HG02870 (cell line): ENCODE measurements around the gene THRSP.
A peak's percentile ranks its signal among the peaks of the same experiment; 100 is the strongest.
"Not testable (repeated sequence)": the region's sequence is repeated elsewhere in the genome, so short reads cannot be mapped to it uniquely, and the experiment has no call there.

Experiments used
- ATAC-seq: cut with Tn5 transposase; IDR thresholded peaks from one replicate; pipeline ENCODE4 v1.9.1; 2021; ENCODE audit warnings: mild to moderate bottlenecking, moderate library complexity; ENCODE audit not compliant: unreplicated experiment

THRSP gene

GRCh38 chr11:78062671-78063070, 990 bp upstream of the THRSP start:
- ATAC-seq: no peak

- ATAC-seq: no peak
These were observed 1.5 kb downstream of the THRSP start for GRCh38 chr11:78065203-78065602.

- no peak for ATAC-seq
These were observed 2.8 kb downstream of the THRSP start for GRCh38 chr11:78066471-78066870.

GRCh38 chr11:78067704-78068103, 4.0 kb downstream of the THRSP start:
- no peak for ATAC-seq

- ATAC-seq: no peak
These were observed 5.8 kb downstream of the THRSP start for GRCh38 chr11:78069465-78069864.

GRCh38 chr11:78070621-78071020, 7.0 kb downstream of the THRSP start:
- ATAC-seq: no peak

- no peak for ATAC-seq
These were observed 8.1 kb downstream of the THRSP start for GRCh38 chr11:78071717-78072116.

GRCh38 chr11:78072455-78072854, 8.8 kb downstream of the THRSP start:
- ATAC-seq: no peak

GRCh38 chr11:78074756-78075155, 11.1 kb downstream of the THRSP start:
- no peak for ATAC-seq

- ATAC-seq: no peak
These were observed 13.2 kb downstream of the THRSP start for GRCh38 chr11:78076733-78077403.

- ATAC-seq: not testable (repeated sequence)
These were observed 13.9 kb downstream of the THRSP start for GRCh38 chr11:78077592-78077991.

GRCh38 chr11:78078218-78079167, 14.8 kb downstream of the THRSP start:
- no peak for ATAC-seq

GRCh38 chr11:78079232-78080083, 15.8 kb downstream of the THRSP start, which contains the start of gene NDUFC2:
Gene NDUFC2, minus strand, starts transcription at chr11:78079862. Its CDS starts 118 bp downstream, at chr11:78079744.
- ATAC-seq: peak; percentile 78

GRCh38 chr11:78080084-78080817, 16.6 kb downstream of the THRSP start:
- ATAC-seq: no peak

- no peak for ATAC-seq
These were observed 17.3 kb downstream of the THRSP start for GRCh38 chr11:78080818-78081495.

GRCh38 chr11:78081583-78081982, 17.9 kb downstream of the THRSP start:
- no peak for ATAC-seq

GRCh38 chr11:78082146-78082545, 18.5 kb downstream of the THRSP start:
- no peak for ATAC-seq

GRCh38 chr11:78083021-78083420, 19.4 kb downstream of the THRSP start:
- no peak for ATAC-seq

- not testable (repeated sequence) for ATAC-seq
These were observed 20.8 kb downstream of the THRSP start for GRCh38 chr11:78084506-78084905.

- ATAC-seq: no peak
These were observed 22.3 kb downstream of the THRSP start for GRCh38 chr11:78085972-78086371.
